Measurements from ENCODE around the gene ISLR.

The ISLR gene

GRCh38 chr15:74155766-74156417 is 17.6 kb upstream of the ISLR start:
- no peak for DNase-seq (ENCODE audit: low read depth in 1 of 2, low spot score in 1 of 2)
- Histone ChIP-seq H3K4me3 (replicated peaks; ENCODE audit: insufficient read depth, low read length) (no peak overlapping the region), H3K27me3 (ENCODE audit: insufficient read depth, poor library complexity, severe bottlenecking) (peaks cover 12% of the 10 kb centered on the region), H3K27ac (replicated peaks) (no peak overlapping the region)
- TF ChIP-seq SPI1 (IDR thresholded peaks at IDR 0.05; ENCODE audit: borderline replicate concordance, low read depth) (no peak), GABPA (IDR thresholded peaks at IDR 0.05; ENCODE audit: low read depth) (no peak), CTCF (IDR thresholded peaks at IDR 0.05; ENCODE audit: insufficient read depth, low read length) (no peak), REST (IDR thresholded peaks at IDR 0.05; ENCODE audit: insufficient replicate concordance, low read depth) (no peak), POLR2AphosphoS5 (IDR thresholded peaks at IDR 0.05; ENCODE audit: low read depth) (no peak)

GRCh38 chr15:74156678-74157411 is 16.7 kb upstream of the ISLR start:
- TF ChIP-seq GABPA (IDR thresholded peaks at IDR 0.05; ENCODE audit: low read depth) (no peak), SPI1 (IDR thresholded peaks at IDR 0.05; ENCODE audit: borderline replicate concordance, low read depth) (no peak), REST (IDR thresholded peaks at IDR 0.05; ENCODE audit: insufficient replicate concordance, low read depth) (no peak), CTCF (IDR thresholded peaks at IDR 0.05; ENCODE audit: insufficient read depth, low read length) (no peak), POLR2AphosphoS5 (IDR thresholded peaks at IDR 0.05; ENCODE audit: low read depth) (no peak)
- Histone ChIP-seq H3K27ac (replicated peaks) (no peak overlapping the region), H3K27me3 (ENCODE audit: insufficient read depth, poor library complexity, severe bottlenecking) (peaks cover 12% of the 10 kb centered on the region), H3K4me3 (replicated peaks; ENCODE audit: insufficient read depth, low read length) (no peak overlapping the region)
- DNase-seq (ENCODE audit: low read depth in 1 of 2, low spot score in 1 of 2) = no peak

GRCh38 chr15:74157868-74158827 is 15.4 kb upstream of the ISLR start:
- no peak for DNase-seq (ENCODE audit: low read depth in 1 of 2, low spot score in 1 of 2)
- no peak overlapping the region for H3K4me3 ChIP-seq (replicated peaks; ENCODE audit: insufficient read depth, low read length)
- H3K27ac ChIP-seq (replicated peaks) = no peak overlapping the region
- no peak for TF ChIP-seq GABPA (IDR thresholded peaks at IDR 0.05; ENCODE audit: low read depth)
- no peak for TF ChIP-seq REST (IDR thresholded peaks at IDR 0.05; ENCODE audit: insufficient replicate concordance, low read depth)
- no peak for TF ChIP-seq POLR2AphosphoS5 (IDR thresholded peaks at IDR 0.05; ENCODE audit: low read depth)
- no peak for TF ChIP-seq CTCF (IDR thresholded peaks at IDR 0.05; ENCODE audit: insufficient read depth, low read length)
- TF ChIP-seq SPI1 (IDR thresholded peaks at IDR 0.05; ENCODE audit: borderline replicate concordance, low read depth) = no peak
- peaks cover 7% of the 10 kb centered on the region for H3K27me3 ChIP-seq (ENCODE audit: insufficient read depth, poor library complexity, severe bottlenecking)

Measured in HL-60 (cell line).